Myocyte (in vitro differentiated cells): ENCODE results near the gene PSME2. TPM values are rescaled to one million over a fixed set of nuclear protein-coding genes. Genes with fewer than 3 reads are reported as not detected.

Experiments used
- DNase-seq: peaks from one replicate; pipeline ENCODE4 v3.0.0-alpha.2; 2012; ENCODE audit warnings: low read depth
- polyA plus RNA-seq: library from polyadenylated mRNA; unstranded; fragments of >200 nt; gene quantifications from one replicate; pipeline ENCODE4 v1.2.1, GENCODE V29; 2012; ENCODE audit warnings: missing spikeins
- total RNA-seq: library from RNA; depleted of rRNA; stranded (reverse); fragments of >200 nt; gene quantifications from 2 replicates; pipeline ENCODE4 v1.2.3, GENCODE V29; 2014

The PSME2 gene
- 107 and 129 TPM in 2 replicates for total RNA-seq
- 130 TPM for polyA plus RNA-seq

DNA sequence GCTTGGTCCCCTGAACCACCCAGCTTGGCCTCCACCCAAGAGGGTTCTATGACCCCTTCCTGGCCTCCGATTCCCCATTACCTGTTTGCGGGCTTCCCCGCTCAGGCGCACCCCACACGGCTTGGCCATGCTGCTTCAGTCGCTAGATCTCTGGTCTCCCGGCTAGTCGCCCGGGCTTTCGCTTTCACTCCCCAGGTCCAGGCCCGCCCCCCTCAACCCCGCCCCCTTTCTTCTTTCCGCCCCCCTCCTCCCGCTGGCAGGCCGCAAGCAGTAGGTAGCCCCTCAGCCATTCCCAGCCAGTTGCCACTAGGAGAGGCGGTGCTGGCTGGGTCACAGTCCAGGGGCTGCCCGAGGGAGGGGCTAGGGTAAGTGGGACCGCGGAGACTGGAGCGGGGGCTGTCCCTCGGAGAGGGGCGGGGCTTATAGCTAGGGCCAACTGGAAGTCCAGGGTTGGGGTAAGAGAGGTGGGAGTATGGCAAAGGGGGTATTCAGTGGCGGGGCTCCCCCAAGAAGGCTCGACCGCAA is at the start of gene PSME2:
Gene PSME2 (minus strand): TSS at position 158 of the 525 bp plus-strand sequence. CDS start 29 bp downstream, at position 129.
- peak; percentile 99 for DNase-seq

DNA sequence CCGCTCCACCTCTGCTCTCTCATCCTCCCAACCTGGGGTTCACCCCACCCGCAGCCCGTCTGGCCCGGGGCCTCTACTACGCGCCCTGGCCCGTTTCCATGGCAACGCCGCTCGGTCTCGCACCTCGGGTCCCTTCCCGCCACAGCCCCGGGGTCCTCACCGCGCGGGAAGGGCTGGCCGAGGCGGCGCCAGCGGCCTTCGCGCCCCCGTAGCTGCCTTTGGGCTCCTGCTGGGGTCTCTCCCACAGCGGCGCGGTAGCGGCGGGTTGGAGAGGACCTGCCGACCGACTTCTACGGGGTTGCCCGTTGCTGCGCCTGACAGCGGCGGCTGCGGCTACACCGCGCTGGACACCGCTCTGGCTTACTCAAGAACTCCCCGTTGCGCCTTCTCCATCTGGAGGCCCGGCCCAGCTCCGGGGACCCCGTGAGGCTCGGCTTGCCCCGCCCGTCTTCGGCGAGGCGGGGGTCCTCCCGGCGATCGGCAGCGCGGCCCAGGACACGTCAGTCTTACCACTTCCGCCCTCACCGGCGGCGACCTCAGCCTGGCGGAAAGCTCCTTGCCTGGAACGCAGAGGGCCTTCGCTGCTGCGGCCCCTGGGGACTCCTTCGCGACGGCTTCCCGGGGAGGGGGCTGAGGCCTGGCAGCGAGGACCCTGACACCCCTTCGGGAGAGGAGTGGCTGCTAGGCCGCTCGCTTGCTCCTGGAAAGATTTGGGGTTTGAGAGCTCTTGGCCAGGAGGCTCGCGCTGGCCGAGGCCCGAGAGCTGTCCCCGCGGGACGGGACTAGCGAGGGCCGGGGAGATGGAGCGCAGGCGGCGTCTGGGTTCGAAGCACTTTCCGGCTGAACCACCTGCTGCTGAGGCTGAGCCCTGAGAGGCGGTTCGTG is 49.0 kb upstream of the PSME2 start, which contains the start of gene TM9SF1:
Gene TM9SF1 (minus strand): TSS at position 256 of the 885 bp plus-strand sequence. CDS start 422 bp downstream, outside the sequence.
- DNase-seq = peak; percentile 90

- DNase-seq = no peak
These were observed 48.4 kb upstream of the PSME2 start for GRCh38 chr14:24194873-24195185.

DNA sequence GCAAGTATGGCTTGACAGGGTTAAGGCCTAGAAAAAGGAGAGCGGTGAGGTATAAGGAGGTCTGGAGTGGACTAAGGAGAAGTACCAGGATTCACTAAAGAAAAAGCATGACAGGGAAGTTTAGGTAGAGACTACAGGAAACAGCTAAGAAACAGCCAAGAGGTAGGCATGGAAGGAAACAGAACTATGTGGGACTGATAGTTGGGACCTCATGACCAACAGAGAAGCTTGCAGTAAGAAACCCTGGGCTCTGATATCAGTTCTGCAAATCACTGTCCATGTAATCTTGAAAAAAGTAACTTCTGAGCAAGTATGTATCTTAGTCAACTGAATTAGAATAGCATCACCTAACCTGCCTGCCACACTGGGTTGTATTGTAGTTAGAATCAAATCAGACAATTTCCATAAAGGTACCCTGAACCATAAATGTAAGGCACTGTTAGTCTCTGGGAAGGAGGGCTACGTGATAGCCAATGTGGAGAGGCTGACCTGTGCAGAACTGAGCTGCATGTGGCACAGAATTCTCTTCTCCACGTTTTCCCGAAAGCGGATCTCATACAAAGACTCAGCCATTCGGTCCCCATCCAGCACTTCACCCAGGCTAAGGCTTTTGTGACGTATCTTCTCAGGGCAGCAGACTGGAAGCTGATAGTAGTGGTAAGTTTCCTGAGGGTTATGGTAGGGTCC is 47.9 kb upstream of the PSME2 start:
- DNase-seq = no peak

DNA sequence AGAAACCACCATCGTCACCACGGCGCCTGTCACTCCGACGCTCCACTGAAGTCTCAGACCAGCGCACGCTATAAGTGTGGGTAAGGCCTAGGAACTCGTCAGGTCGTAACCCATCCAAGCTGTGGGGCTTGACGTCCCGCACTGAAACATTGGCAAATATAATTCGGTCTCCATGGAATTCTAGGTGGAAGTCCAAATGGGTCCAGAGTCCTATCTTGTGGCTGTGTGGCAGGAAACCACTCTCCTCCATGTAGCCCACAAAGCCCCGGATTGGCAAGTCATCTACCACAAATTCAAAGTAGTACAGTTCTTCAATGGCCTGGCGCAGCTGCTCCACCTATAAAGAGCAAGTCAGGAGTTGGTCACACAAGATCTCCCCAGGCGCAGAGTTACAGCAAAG is 46.5 kb upstream of the PSME2 start:
- DNase-seq = peak; percentile 32

DNA sequence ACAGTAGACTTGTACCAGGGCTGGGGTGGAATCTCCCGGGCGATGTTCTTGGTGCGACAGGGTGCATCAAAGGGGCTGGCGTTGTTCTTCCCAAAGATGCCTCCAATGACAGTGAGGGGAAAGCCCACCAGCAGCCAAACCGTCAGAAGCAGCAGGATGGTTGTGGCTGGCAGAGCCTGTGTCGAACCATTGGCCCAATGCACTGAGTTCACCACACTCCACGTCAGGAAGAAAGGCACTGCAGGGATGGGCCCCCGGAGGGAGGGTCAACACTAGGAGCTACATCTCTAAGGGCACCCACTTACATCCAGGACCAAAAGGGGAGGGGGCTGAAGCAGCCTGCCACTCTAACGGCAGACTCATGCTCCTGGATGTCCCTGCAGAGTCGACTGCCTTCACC is 44.0 kb upstream of the PSME2 start:
- no peak for DNase-seq

- no peak for DNase-seq
These were observed 43.0 kb upstream of the PSME2 start for GRCh38 chr14:24189460-24189859.

- DNase-seq = no peak
These were observed 42.6 kb upstream of the PSME2 start for GRCh38 chr14:24189059-24189375.

DNA sequence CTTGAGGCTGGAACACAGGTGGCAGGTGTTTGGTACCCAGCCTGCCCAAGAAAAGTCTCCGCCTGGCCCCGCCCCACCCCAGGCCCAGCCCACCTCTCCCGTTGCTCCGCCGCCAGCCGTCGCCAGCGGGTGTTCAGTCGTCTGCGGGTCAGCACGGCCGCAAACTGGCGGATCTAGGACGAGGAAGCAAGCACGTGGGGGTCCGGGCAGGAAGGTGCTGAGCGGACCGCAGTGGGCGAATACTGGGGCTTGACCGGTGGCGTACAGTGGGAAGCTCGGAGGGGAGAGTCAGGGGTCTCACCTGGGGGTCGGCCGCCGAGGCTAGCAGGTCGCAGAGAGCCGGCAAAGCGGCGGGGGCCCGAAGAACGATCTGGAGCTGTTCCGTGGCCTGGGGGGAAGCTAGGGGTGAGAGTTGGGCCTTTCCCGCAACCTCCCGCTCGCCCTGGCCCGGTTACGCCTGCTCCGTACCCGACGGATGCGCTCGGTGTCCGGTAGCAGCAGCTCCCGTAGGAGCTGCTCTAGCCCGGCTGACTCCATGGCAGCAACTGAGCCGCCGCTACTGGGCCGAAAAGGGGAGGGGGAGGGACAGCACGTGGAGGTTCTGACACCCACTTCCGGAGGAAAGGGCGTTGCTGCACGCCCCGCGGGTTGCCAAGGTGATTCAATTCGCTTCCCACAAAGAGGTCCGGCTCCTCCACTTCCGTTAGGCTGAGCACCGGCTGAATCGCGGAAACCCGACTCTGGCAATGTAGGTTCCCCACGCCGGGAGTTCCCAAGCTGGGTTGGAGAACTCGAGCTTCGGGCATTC is 42.0 kb upstream of the PSME2 start, which contains the start of gene IPO4:
Gene IPO4 (minus strand): TSS at position 566 of the 808 bp plus-strand sequence. CDS start 29 bp downstream, at position 537.
- peak; percentile 98 for DNase-seq

- DNase-seq = peak; percentile 75
These were observed 41.1 kb upstream of the PSME2 start for GRCh38 chr14:24187539-24187915.

GRCh38 chr14:24186831-24187538 is 40.6 kb upstream of the PSME2 start:
- DNase-seq = no peak

GRCh38 chr14:24185741-24186140 is 39.3 kb upstream of the PSME2 start:
- no peak for DNase-seq

DNA sequence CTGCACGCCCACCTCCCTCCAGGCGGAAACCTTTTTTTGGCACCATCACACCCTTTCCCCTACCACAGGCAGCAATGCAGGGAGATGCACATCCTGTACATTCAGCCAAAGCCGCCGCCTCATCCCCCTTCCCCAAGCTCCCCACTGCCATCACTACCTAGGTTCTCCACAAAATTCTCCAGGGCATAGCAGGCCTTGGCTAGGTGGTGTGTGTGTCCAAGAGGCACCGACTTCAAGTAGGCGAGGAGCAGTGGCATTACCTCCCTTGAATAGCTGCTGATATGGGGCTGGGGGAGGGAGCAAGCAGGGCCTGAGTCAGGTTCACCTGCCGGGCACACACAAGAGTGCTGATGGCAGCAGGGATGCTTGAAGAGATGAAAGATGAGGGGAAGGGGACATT is 38.6 kb upstream of the PSME2 start:
- DNase-seq = no peak

GRCh38 chr14:24184104-24184970 is 37.9 kb upstream of the PSME2 start:
- DNase-seq = no peak

DNA sequence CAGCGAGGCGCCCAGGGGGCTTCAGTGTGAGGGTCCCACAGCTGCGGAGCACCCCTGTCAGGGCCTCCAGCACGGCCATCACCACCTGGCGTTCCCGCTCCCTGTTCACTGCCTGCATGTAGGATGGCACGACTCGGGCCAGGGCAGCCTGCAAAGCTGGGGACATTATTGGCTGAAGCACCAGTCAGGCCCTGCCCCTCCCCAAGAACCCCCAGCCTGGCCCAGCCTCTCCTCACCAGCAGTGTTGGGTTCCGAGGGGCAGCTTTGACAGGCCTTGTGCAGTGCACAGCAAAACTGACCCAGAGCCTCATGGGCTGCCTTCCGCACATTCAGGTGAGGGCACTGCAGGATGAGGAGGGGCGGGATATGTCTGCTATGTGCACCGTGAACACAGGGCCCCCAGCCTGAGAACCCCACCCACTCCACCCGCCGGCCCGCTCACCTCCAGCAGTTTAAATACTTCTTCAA is 36.6 kb upstream of the PSME2 start:
- no peak for DNase-seq

DNA sequence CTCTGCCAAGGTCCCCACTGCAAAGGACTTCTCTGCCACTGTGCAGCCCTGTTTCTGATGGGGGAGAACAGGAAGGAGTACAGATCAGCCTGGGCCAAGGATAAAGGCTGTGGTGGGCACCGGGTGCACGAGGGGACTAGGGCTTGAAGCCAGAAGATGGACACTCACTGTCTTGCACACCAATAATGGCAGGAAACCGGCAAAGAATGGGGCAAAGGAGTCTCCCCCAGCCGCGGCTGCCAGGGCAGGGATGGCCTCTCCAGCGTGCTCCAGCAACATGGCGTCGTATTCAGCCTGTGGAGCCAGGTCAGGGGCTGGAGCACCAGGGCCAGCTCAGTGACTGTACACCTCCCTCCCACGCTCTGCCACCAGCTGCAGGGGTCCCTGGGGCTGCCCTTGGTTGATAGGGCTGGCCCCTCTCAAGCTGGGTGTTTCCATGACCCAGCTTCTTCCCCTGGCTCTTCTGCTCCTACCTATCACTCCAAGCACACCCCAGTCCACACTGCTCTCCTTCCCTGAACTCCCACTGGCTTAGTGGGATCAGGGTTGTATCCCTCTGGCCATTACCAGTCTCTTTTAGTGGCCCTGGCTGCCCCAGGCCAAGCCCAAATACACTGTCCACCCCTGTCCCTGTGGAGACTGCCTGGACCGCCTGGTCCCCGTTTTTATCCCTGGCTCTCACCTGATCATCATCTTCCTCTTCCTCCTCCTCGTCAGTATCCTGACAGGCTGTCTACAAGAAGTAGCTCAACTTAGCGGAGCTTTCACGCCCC is 35.9 kb upstream of the PSME2 start:
- DNase-seq = no peak

- DNase-seq = no peak
These were observed 35.1 kb upstream of the PSME2 start for GRCh38 chr14:24181371-24182077.
